ENCODE measurements around the gene OR6B2.

The OR6B2 gene

GRCh38 chr2:239983004-239983778 is 47.0 kb downstream of the OR6B2 start:
- FAIRE-seq (no peak), DNase-seq (ENCODE audit: insufficient read length, low spot score) (no peak)
